SH-SY5Y (cell line): ENCODE results near the gene ACOT7.

ENCODE experiments used
- GATA2 ChIP-seq: IDR thresholded peaks from 2 replicates; pipeline ENCODE4 v1.6.1; 2011; ENCODE audit warnings: mild to moderate bottlenecking, low read depth, low read length
- GATA3 ChIP-seq: IDR thresholded peaks from 2 replicates; pipeline ENCODE4 v1.6.1; 2011; ENCODE audit warnings: low read depth, mild to moderate bottlenecking, low read length, moderate library complexity

DNA sequence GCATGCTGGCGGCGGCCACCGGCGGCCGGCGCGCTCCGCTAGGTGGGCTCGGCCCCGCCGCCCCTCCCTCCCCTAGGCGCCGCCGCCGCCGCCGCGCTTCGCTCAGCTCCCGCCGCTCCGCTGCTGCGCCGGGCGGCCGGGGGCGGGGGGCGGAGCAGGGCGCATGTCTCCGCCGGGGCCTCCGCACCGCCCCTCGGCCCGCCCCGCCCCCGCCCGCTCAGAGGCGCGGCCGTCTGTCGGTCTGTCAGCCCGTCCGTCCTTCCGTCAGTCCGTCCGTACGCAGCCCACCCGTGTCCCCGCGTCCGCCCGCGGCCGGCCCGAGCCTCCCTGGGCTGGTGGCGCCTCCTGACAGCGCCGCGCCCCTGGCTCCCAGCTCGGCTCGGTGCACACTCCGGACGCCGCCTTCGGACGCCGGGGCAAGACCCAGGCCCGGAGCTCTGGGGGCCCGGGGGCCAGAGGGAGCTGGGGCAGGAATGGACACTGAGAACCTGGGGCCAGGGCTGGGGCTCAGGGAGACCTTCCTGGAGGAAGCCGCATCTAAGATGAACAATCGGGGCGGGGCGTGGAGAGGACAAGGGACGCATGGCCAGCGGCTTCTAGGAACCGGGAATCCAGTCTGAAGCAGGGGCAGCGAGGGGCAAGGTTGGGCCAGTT lies 132.5 kb downstream of the ACOT7 start, which contains the start of gene GPR153:
- TF ChIP-seq GATA2 (no peak), GATA3 (no peak)
